ENCODE measurements around the gene C4BPA. TPM values are rescaled to one million over a fixed set of nuclear protein-coding genes. Genes with fewer than 3 reads are reported as not detected.

The C4BPA gene
- total RNA-seq, 1 experiment from 2014 or later: not detected

GRCh38 chr1:207101720-207102119, 2.3 kb upstream of the C4BPA start:
- H4K91ac ChIP-seq (ENCODE audit: insufficient read length, low read depth, low read length): no peak overlapping the region
- no peak overlapping the region for H2BK15ac ChIP-seq (ENCODE audit: low read depth, low read length)
- no peak overlapping the region for H2AK5ac ChIP-seq (ENCODE audit: insufficient read length, low read length)
- H3K56ac ChIP-seq (ENCODE audit: insufficient read length, low read depth, low read length): no peak overlapping the region
- no peaks in the 10 kb centered on the region for H3K4me1 ChIP-seq (ENCODE audit: insufficient read depth, low read length)
- no peaks in the 10 kb centered on the region for H4K20me1 ChIP-seq (ENCODE audit: control insufficient read depth, insufficient read depth, insufficient read length)
- H3K18ac ChIP-seq (ENCODE audit: insufficient read length, low read depth, low read length): no peak overlapping the region
- H3K4ac ChIP-seq (ENCODE audit: low read depth, low read length): no peak overlapping the region
- no peak overlapping the region for H4K8ac ChIP-seq (replicated peaks; ENCODE audit: insufficient read length, low read depth, low read length)
- Mint-ChIP-seq H3K9me3 (peaks cover 17 to 21% of the 10 kb centered on the region in 2 experiments), H3K27me3 (ENCODE audit: low read depth) (peaks cover 2% of the 10 kb centered on the region), H3K36me3 (ENCODE audit: insufficient read depth in 1 of 3, low read depth in 3 of 3) (peaks cover 0 to 9% (median 3%) of the 10 kb centered on the region in 3 experiments; a peak in 5 of 7 replicates), H3K4me3 (no peak overlapping the region), H3K27ac (no peak overlapping the region), H3K4me1 (peaks cover under 1 to 2% of the 10 kb centered on the region in 2 experiments; a peak in 3 of 4 replicates)
- no peaks in the 10 kb centered on the region for H3K27me3 ChIP-seq (ENCODE audit: insufficient read depth, low read length)
- no CpG with 5 or more reads among the region's 1 CpG for WGBS (ENCODE audit: extremely low coverage, insufficient read length, low lambda C conversion rate)
- H3K9ac ChIP-seq (ENCODE audit: extremely low read depth, insufficient read length, low read length): no peak overlapping the region
- no peaks in the 10 kb centered on the region for H3K79me1 ChIP-seq (ENCODE audit: insufficient read depth, low read depth, low read length, poor library complexity, severe bottlenecking)
- no peak overlapping the region for H3K23ac ChIP-seq (ENCODE audit: insufficient read length, low read depth, low read length)
- H3K14ac ChIP-seq (ENCODE audit: insufficient read depth, low read length): no peak overlapping the region
- H2BK20ac ChIP-seq (ENCODE audit: low read depth, low read length, poor library complexity, severe bottlenecking): no peak overlapping the region
- DNase-seq: no peak
- no peak overlapping the region for H2BK12ac ChIP-seq (ENCODE audit: insufficient read length, low read depth, low read length)
- no peaks in the 10 kb centered on the region for H3K23me2 ChIP-seq (ENCODE audit: insufficient read length, low read depth, low read length, poor library complexity, severe bottlenecking)
- H2BK5ac ChIP-seq (ENCODE audit: insufficient read length, low read length): no peak overlapping the region
- no peak overlapping the region for H2AFZ ChIP-seq (ENCODE audit: low read length)
- no peak for TF ChIP-seq CTCF (conservative IDR thresholded peaks at IDR 0.05)
- no peak overlapping the region for H2BK120ac ChIP-seq (ENCODE audit: low read depth, low read length, poor library complexity, severe bottlenecking)
- H3K9me3 ChIP-seq (ENCODE audit: control insufficient read depth, low read depth, low read length): peaks cover 18% of the 10 kb centered on the region
- no peak overlapping the region for H3K27ac ChIP-seq (ENCODE audit: insufficient read length, low read depth, low read length)
- no peaks in the 10 kb centered on the region for H3K79me2 ChIP-seq (ENCODE audit: insufficient read depth, low read length)
- no peak overlapping the region for H3K4me2 ChIP-seq (ENCODE audit: insufficient read depth, insufficient read length, low read length)
- H4K5ac ChIP-seq (ENCODE audit: insufficient read length, low read depth, low read length): no peak overlapping the region
- no peak overlapping the region for H3T11ph ChIP-seq (ENCODE audit: low read length)

Measured in H9 (cell line).